Spleen (tissue), 11 donors: ENCODE measurements around the gene HMX1. TPM values are rescaled to one million over a fixed set of nuclear protein-coding genes. Genes with fewer than 3 reads are reported as not detected.

ENCODE experiments used
- DNase-seq: peaks from one replicate; pipeline ENCODE4 v3.0.0-alpha.2; 2020
- H3K27ac ChIP-seq, 8 donors: fragments of 200-600 bp; sonication (generic) in 7 of 8; 1 replicate in 4 of 8; 2 replicates in 4 of 8; pipeline versions ENCODE4 v1.5.0 to v1.8.0; 2016 to 2021; ENCODE audit warnings: inconsistent platforms in 4 of 8, mild to moderate bottlenecking in 4 of 8, moderate library complexity in 1 of 8
- H3K27me3 ChIP-seq, 7 donors: fragments of 200-600 bp; sonication (generic) in 6 of 7; replicated peaks in 1 of 7; 1 replicate in 4 of 7; 2 replicates in 3 of 7; pipeline versions ENCODE4 v1.5.0 to v1.8.0; 2016 to 2021; ENCODE audit warnings: inconsistent platforms in 3 of 7, mild to moderate bottlenecking in 1 of 7
- H3K36me3 ChIP-seq, 6 donors: fragments of 200-600 bp; sonication (generic) in 5 of 6; 1 replicate in 4 of 6; 2 replicates in 2 of 6; pipeline versions ENCODE4 v1.5.0 to v1.8.0; 2016 to 2021; ENCODE audit warnings: inconsistent platforms in 2 of 6
- H3K4me1 ChIP-seq, 6 donors: fragments of 200-600 bp; sonication (generic) in 5 of 6; 1 replicate in 3 of 6; 2 replicates in 3 of 6; pipeline versions ENCODE4 v1.5.0 to v1.8.0; 2016 to 2021; ENCODE audit warnings: inconsistent platforms in 3 of 6
- H3K4me3 ChIP-seq, 8 donors: fragments of 200-600 bp; sonication (generic) in 7 of 8; 1 replicate in 4 of 8; 2 replicates in 4 of 8; pipeline versions ENCODE4 v1.5.0 to v1.8.0; 2016 to 2021; ENCODE audit warnings: inconsistent platforms in 4 of 8, mild to moderate bottlenecking in 4 of 8, moderate library complexity in 2 of 8
- H3K9me3 ChIP-seq, 8 donors: fragments of 200-600 bp; sonication (generic) in 7 of 8; 1 replicate in 4 of 8; 2 replicates in 4 of 8; pipeline versions ENCODE4 v1.5.0 to v1.8.0; 2016 to 2021; ENCODE audit warnings: inconsistent platforms in 4 of 8
- POLR2A ChIP-seq, 3 donors: fragments of 450-650 bp; IDR thresholded peaks; one replicate each; pipeline ENCODE4 v1.5.1; 2017; ENCODE audit warnings: antibody characterized with exemption in 3 of 3, mild to moderate bottlenecking in 1 of 3
- POLR2AphosphoS5 ChIP-seq, 3 donors: sonication (generic); formaldehyde crosslinking; IDR thresholded peaks; one replicate each; pipeline ENCODE4 v1.5.1; 2017; ENCODE audit warnings: antibody characterized with exemption in 3 of 3
- WGBS, 5 donors: extraction: QIAGEN DNeasy Blood & Tissue Kit in 3 of 5; methylation state at CpG; one replicate each; pipeline versions ENCODE4 v1.1.5 to v1.1.7; 2013 to 2018; 5-methylcytosine and 5-hydroxymethylcytosine counted together
- intact Hi-C: fragments of 100-400 bp; cut with DNase I; formaldehyde crosslinking; loops from one replicate; pipeline ENCODE4 v1.15.0; 2023; ENCODE audit warnings: low total_unique reads
- polyA plus RNA-seq, 3 donors: library from polyadenylated mRNA; stranded (reverse); fragments of 200-250 nt; gene quantifications; one replicate each; pipeline ENCODE4 v1.2.1, GENCODE V29; 2013
- total RNA-seq, 7 donors: library from RNA; depleted of rRNA in 3 of 7; stranded (reverse); fragments of >200 nt in 3 of 7; fragmentation: NEBNext Ultra II Directional in 4 of 7; extraction: Animal tissue kit (Norgen Biotek cat#: 25700) in 4 of 7; gene quantifications; one replicate each; pipeline versions ENCODE4 v1.1.0 to v1.2.1, GENCODE V29; 2016 to 2021
- TF ChIP-seq, protein P1 (sequence below), 11 experiments: fragments of 200-600 bp in 7 of 11; fragments of 450-650 bp in 4 of 11; sonication (generic) in 4 of 11; IDR thresholded peaks in 8 of 11; conservative IDR thresholded peaks in 3 of 11; 1 replicate in 7 of 11; 2 replicates in 4 of 11; pipeline versions ENCODE4 v1.4.0 to v1.8.0; 2016 to 2021; ENCODE audit warnings: antibody characterized with exemption in 11 of 11, inconsistent platforms in 4 of 11, mild to moderate bottlenecking in 1 of 11
- donor health status: healthy with polysubstance abuse.
- donor health status: DM: no; HTN: no; CAD: no; lungs with moderate emphysema.
- donor health status: DM: no; HTN: no; CAD: no.
- donor health status: Bipolar disorder and iron deficiency.
- donor health status: healthy.
- donor health status: DM: no; HTN: no; CAD: no.
- donor health status: DM: yes; HTN: yes; CAD: no.

HMX1 gene
- total and polyA plus RNA-seq, 10 donors = not detected

DNA sequence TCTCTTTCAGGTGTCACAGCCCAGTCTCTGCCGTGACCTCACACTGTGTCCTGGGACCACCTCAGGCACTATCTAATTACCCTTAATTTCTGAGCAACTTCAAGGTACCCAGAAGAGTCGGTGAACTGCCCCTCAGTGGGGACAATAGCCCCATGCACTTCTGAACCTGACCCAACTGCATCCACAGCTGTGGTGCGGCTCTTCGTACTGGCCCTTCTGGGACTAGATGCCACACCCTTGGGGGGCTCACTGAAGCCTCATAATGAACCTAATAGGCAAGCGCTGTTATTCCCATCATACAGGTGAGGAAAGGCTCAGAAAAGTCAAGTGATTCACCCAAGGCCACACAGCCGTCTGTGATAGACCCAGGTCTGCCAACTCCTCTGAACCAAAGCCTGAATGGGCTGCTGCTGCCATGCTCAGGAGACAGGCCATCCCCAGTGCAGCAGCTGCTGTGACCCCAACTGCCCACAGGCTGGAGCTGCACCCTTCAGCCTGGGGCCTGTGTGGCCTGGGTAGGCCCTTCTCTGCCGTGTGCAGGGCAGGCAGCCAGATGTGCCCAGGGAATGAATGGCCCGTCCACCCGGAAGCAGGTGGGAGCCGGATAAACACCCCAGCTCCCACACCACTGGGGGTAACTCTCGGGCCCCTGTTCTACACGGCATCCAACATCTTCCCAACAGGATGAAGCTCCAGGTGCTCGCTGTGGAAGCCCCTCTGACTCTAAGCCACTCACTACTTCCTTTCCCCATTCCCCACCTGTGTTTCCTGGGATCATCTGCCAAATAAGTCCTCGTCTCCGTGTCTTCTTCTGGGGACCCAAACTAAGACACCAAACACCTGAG, 35.9 kb downstream of the HMX1 start:
- no peak for DNase-seq
- WGBS, 5 donors = 77 to 93% (median 80%) methylated on average over 11 to 15 of the region's 15 CpGs

GRCh38 chr4:8834681-8835220, 36.9 kb downstream of the HMX1 start:
- Histone ChIP-seq H3K9me3 (no peaks in the 10 kb centered on the region), H3K4me1 (no peaks in the 10 kb centered on the region), H3K27ac (no peak overlapping the region), H3K36me3 (no peaks in the 10 kb centered on the region), H3K4me3 (no peak overlapping the region), H3K27me3 (peaks cover 0 to 64% (median 0%) of the 10 kb centered on the region in 7 donors)
- intact Hi-C loops = no loop called here
- 52 to 60% (median 55%) methylated on average over 9 to 11 of the region's 11 CpGs for WGBS, 5 donors
- no peak for DNase-seq
- TF ChIP-seq, protein P1, sequence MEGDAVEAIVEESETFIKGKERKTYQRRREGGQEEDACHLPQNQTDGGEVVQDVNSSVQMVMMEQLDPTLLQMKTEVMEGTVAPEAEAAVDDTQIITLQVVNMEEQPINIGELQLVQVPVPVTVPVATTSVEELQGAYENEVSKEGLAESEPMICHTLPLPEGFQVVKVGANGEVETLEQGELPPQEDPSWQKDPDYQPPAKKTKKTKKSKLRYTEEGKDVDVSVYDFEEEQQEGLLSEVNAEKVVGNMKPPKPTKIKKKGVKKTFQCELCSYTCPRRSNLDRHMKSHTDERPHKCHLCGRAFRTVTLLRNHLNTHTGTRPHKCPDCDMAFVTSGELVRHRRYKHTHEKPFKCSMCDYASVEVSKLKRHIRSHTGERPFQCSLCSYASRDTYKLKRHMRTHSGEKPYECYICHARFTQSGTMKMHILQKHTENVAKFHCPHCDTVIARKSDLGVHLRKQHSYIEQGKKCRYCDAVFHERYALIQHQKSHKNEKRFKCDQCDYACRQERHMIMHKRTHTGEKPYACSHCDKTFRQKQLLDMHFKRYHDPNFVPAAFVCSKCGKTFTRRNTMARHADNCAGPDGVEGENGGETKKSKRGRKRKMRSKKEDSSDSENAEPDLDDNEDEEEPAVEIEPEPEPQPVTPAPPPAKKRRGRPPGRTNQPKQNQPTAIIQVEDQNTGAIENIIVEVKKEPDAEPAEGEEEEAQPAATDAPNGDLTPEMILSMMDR (IDR thresholded peaks at IDR 0.05 in 8 of 11, conservative IDR thresholded peaks at IDR 0.05 in 3 of 11) = no peak
- TF ChIP-seq POLR2AphosphoS5 (IDR thresholded peaks at IDR 0.05) = no peak
- TF ChIP-seq POLR2A (IDR thresholded peaks at IDR 0.05) = no peak

More for the DNA sequence above, 35.9 kb downstream of the HMX1 start:
- H3K4me3 ChIP-seq = no peak overlapping the region
- H3K36me3 ChIP-seq = no peaks in the 10 kb centered on the region
- peaks cover 0 to 66% (median 0%) of the 10 kb centered on the region in 7 donors for H3K27me3 ChIP-seq
- no peaks in the 10 kb centered on the region for H3K4me1 ChIP-seq
- no peak for TF ChIP-seq POLR2AphosphoS5 (IDR thresholded peaks at IDR 0.05)
- TF ChIP-seq POLR2A (IDR thresholded peaks at IDR 0.05) = no peak
- TF ChIP-seq, protein P1 (IDR thresholded peaks at IDR 0.05 in 8 of 11, conservative IDR thresholded peaks at IDR 0.05 in 3 of 11) = no peak
- H3K27ac ChIP-seq = no peak overlapping the region
- H3K9me3 ChIP-seq = no peaks in the 10 kb centered on the region
- intact Hi-C loops = no loop called here

- Histone ChIP-seq H3K4me3 (no peak overlapping the region), H3K27ac (no peak overlapping the region), H3K36me3 (no peaks in the 10 kb centered on the region), H3K9me3 (peaks cover 0 to 20% (median 6%) of the 10 kb centered on the region in 8 donors), H3K4me1 (no peaks in the 10 kb centered on the region), H3K27me3 (peaks cover 0 to 55% (median 0%) of the 10 kb centered on the region in 7 donors)
- WGBS, 5 donors = 75 to 83% (median 76%) methylated on average over 18 of the region's 18 CpGs
- intact Hi-C loops = no loop called here
- DNase-seq = no peak
- TF ChIP-seq, protein P1 (IDR thresholded peaks at IDR 0.05 in 8 of 11, conservative IDR thresholded peaks at IDR 0.05 in 3 of 11) = no peak
- TF ChIP-seq POLR2AphosphoS5 (IDR thresholded peaks at IDR 0.05) (no peak), POLR2A (IDR thresholded peaks at IDR 0.05) (no peak)
These were observed 39.3 kb downstream of the HMX1 start for GRCh38 chr4:8832113-8832915.
